HG03139 (cell line): ENCODE data around the gene PIEZO1.
"Not testable (repeated sequence)": the region's sequence is repeated elsewhere in the genome, so short reads cannot be mapped to it uniquely, and the experiment has no call there.

ENCODE experiments used
- ATAC-seq: cut with Tn5 transposase; IDR thresholded peaks from one replicate; pipeline ENCODE4 v1.9.1; 2021; ENCODE audit not compliant: unreplicated experiment

The PIEZO1 gene

GRCh38 chr16:88678224-88678979 lies 106.6 kb downstream of the PIEZO1 start:
- ATAC-seq = no peak

- ATAC-seq = no peak
Measured at GRCh38 chr16:88677721-88678120, 107.3 kb downstream of the PIEZO1 start.

GRCh38 chr16:88676502-88677242 lies 108.3 kb downstream of the PIEZO1 start:
- no peak for ATAC-seq

- ATAC-seq = no peak
Measured at GRCh38 chr16:88673716-88674379, 111.2 kb downstream of the PIEZO1 start.

GRCh38 chr16:88672776-88673175 lies 112.2 kb downstream of the PIEZO1 start:
- no peak for ATAC-seq

- ATAC-seq = no peak
Measured at GRCh38 chr16:88671806-88672205, 113.2 kb downstream of the PIEZO1 start.

GRCh38 chr16:88669980-88670379 lies 115.0 kb downstream of the PIEZO1 start:
- no peak for ATAC-seq

- not testable (repeated sequence) for ATAC-seq
Measured at GRCh38 chr16:88669493-88669892, 115.5 kb downstream of the PIEZO1 start.

GRCh38 chr16:88667461-88667860 lies 117.6 kb downstream of the PIEZO1 start:
- ATAC-seq = no peak

- ATAC-seq = no peak
Measured at GRCh38 chr16:88665570-88665969, 119.5 kb downstream of the PIEZO1 start.
